Measurements from ENCODE around the gene CHIA. TPM values are rescaled to one million over a fixed set of nuclear protein-coding genes. Genes with fewer than 3 reads are reported as not detected.

CHIA gene
- total and polyA plus RNA-seq, 2 of the 4 experiments (the other 2 are of a cell fraction) = not detected

- H4K20me1 ChIP-seq (ENCODE audit: insufficient read depth, low read length) = no peaks in the 10 kb centered on the region
- no peaks in the 10 kb centered on the region for H3K36me3 ChIP-seq (ENCODE audit: control insufficient read depth, insufficient read depth, low read length)
- TF ChIP-seq FOS (IDR thresholded peaks at IDR 0.05; ENCODE audit: low read depth, low read length) (no peak), RCOR1 (IDR thresholded peaks at IDR 0.05; ENCODE audit: insufficient replicate concordance, low read length) (no peak), CEBPB (IDR thresholded peaks at IDR 0.05; ENCODE audit: low read depth, low read length) (no peak), SMC3 (IDR thresholded peaks at IDR 0.05; ENCODE audit: low read depth, low read length) (no peak), ELK1 (IDR thresholded peaks at IDR 0.05; ENCODE audit: borderline replicate concordance, low read depth, low read length) (no peak), CTCF (conservative IDR thresholded peaks at IDR 0.05; ENCODE audit: low read depth, low read length) (no peak), MXI1 (IDR thresholded peaks at IDR 0.05; ENCODE audit: borderline replicate concordance, low read depth, low read length) (no peak), NFE2L2 (IDR thresholded peaks at IDR 0.05; ENCODE audit: low read depth, low read length) (no peak), MAZ (IDR thresholded peaks at IDR 0.05; ENCODE audit: borderline replicate concordance, low read depth, low read length) (no peak), CHD1 (IDR thresholded peaks at IDR 0.05; ENCODE audit: low read depth, low read length) (no peak), POLR2A (IDR thresholded peaks at IDR 0.05; ENCODE audit: low read depth, low read length) (no peak), RAD21 (IDR thresholded peaks at IDR 0.05; ENCODE audit: low read length) (no peak), MAFK (IDR thresholded peaks at IDR 0.05; ENCODE audit: low read depth, low read length) (no peak), BHLHE40 (IDR thresholded peaks at IDR 0.05; ENCODE audit: low read depth, low read length) (no peak), RFX5 (IDR thresholded peaks at IDR 0.05; ENCODE audit: low read depth, low read length) (no peak), USF2 (IDR thresholded peaks at IDR 0.05; ENCODE audit: low read depth, low read length) (no peak)
- H2AFZ ChIP-seq (replicated peaks; ENCODE audit: low read length, poor library complexity) = no peak overlapping the region
- H2AK9ac ChIP-seq (replicated peaks; ENCODE audit: low read depth, low read length, poor library complexity) = no peak overlapping the region
- WGBS, 2 experiments (ENCODE audit: extremely low coverage in 2 of 2, insufficient read length in 1 of 2) = no CpG with 5 or more reads among the region's 1 CpG
- no peaks in the 10 kb centered on the region for H3K9me1 ChIP-seq (ENCODE audit: insufficient read depth, low read length)
- no peak overlapping the region for H3K18ac ChIP-seq (ENCODE audit: low read depth, low read length)
- no peak overlapping the region for H2BK5ac ChIP-seq (ENCODE audit: low read depth, low read length, poor library complexity, severe bottlenecking)
- H4K8ac ChIP-seq (ENCODE audit: low read depth in 2 of 2, low read length in 2 of 2) = no peak overlapping the region
- no TSS peak for BruUV-seq (replicated peaks)
- H2BK15ac ChIP-seq (ENCODE audit: low read depth, low read length) = no peak overlapping the region
- no peaks in the 10 kb centered on the region; the same call in 1 of the 2 replicates for H3K9me3 ChIP-seq (ENCODE audit: control insufficient read depth, insufficient read depth, low read length)
- H3K4ac ChIP-seq (ENCODE audit: low read depth, low read length) = no peak overlapping the region
- ChIA-PET CTCF (interaction anchor here (0.6 kb wide), 1 partner anchor 24 kb away, joined by 3 read pairs; no protein-coding TSS in a partner anchor), POLR2A (ENCODE audit: unreplicated experiment) (no interaction called here)
- dilution Hi-C loops (cut with HindIII; ENCODE audit: low sequenced_read_pairs, unreplicated experiment) (no loop called here), intact Hi-C loops (cut with micrococcal nuclease) (no loop called here), in situ Hi-C loops (cut with MboI; ENCODE audit: low sequenced_read_pairs) (loop anchor here (10.0 to 25.0 kb wide), 2 partner anchors 107 to 295 kb away; partner anchors contain the start of gene CHI3L2)
- peaks cover 4% of the 10 kb centered on the region; the same call in 1 of the 2 replicates for H3K27me3 ChIP-seq (ENCODE audit: control insufficient read depth, insufficient read depth, low read length)
- H3K9ac ChIP-seq (ENCODE audit: low read depth, low read length) = no peak overlapping the region
- no peak overlapping the region for H3K4me3 ChIP-seq (ENCODE audit: insufficient read depth, low read depth, low read length)
- no peak overlapping the region for H2BK20ac ChIP-seq (ENCODE audit: low read depth, low read length)
- no peak overlapping the region for H3K56ac ChIP-seq (ENCODE audit: extremely low read depth, insufficient read depth, low read length)
- DNase-seq (no peak), ATAC-seq (ENCODE audit: low read depth) (no peak)
- no peak overlapping the region for H4K5ac ChIP-seq (ENCODE audit: low read depth, low read length)
- no peak overlapping the region for H3K14ac ChIP-seq (replicated peaks; ENCODE audit: low read depth, low read length)
- no peaks in the 10 kb centered on the region for H3K4me1 ChIP-seq (ENCODE audit: control insufficient read depth, insufficient read depth, low read length)
- no peak overlapping the region for H3K27ac ChIP-seq (ENCODE audit: insufficient read depth, low read length)
- H3K79me1 ChIP-seq (ENCODE audit: low read depth in 1 of 2, low read length in 2 of 2) = no peaks in the 10 kb centered on the region
- no peak overlapping the region for H3K4me2 ChIP-seq (ENCODE audit: low read depth, low read length)
- no peak overlapping the region for H2AK5ac ChIP-seq (ENCODE audit: low read depth, low read length)
- H4K91ac ChIP-seq (ENCODE audit: insufficient read depth, low read depth, low read length) = no peak overlapping the region
- no peak overlapping the region for H2BK120ac ChIP-seq (ENCODE audit: low read depth, low read length)
- no peak overlapping the region for H3K23ac ChIP-seq (ENCODE audit: low read depth, low read length)
Observed at GRCh38 chr1:111332190-111332589, 41.5 kb downstream of the CHIA start.
